IPS-NIHi11 (cell line): ENCODE data around the gene PIRT.

Experiments
- DNase-seq: peaks from one replicate; pipeline ENCODE4 v3.0.0; 2012; ENCODE audit warnings: mixed read lengths, low spot score

Gene PIRT

DNA sequence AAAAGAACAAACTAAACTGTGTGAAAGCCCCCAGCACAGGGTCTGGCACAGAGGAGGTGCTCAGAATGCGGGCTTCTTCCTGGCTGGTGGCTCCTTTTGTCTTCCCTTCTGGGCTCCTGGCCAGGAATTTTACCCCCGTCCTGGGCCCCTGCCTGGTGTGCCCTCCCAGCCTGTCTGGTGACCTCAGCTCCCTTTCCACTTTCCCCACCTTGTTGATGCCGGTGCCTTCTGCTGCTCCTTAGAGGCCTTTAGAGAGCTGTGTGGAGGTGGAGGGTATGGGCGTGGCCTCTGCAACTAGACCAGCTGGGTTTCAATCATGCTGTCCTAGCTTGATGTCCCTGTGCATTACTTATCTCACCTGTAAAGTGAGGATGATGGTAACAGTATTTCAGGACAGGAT, 16.8 kb downstream of the PIRT start:
- DNase-seq, result no peak

GRCh38 chr17:10815319-10815718, 22.6 kb downstream of the PIRT start:
- DNase-seq, result no peak

DNA sequence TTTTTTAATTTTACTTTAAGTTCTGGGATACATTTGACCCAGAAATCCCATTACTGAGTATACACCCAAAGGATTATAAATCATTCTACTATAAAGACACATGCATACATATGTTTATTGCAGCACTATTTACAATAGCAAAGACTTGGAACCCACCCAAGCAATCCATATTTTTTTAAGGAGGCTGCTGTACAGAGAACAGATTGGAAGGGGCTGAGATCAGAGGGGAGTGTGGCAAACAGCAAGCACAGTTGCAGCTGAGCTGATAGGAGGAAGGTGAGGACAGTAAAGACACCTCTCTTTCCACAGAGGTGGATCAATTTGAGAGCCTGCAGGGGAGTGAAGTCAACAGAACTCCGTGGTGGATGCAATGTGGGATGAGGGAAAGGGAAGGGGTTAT, 23.8 kb downstream of the PIRT start:
- DNase-seq, result no peak

DNA sequence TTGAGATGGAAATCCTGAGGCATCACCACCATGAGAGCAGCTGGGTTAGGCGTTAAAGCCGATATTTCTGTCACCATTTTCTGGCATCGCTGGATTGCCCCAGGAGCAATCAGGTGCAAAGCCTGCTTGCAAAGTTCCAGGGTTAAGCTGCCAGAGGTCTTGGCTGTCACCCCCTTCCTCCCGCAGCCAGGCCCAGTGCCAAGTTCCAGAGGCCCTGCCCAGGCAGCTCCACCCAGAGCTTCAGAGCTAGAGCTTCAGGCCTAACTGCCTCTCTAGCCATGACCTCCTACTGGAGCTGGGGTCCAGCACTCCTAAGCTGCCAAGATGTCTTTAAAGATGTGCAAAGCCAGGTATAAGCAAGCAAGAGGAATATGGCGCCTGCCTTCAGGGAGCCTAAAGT, 25.2 kb downstream of the PIRT start:
- no peak for DNase-seq

GRCh38 chr17:10809605-10810004, 28.3 kb downstream of the PIRT start:
- no peak for DNase-seq

DNA sequence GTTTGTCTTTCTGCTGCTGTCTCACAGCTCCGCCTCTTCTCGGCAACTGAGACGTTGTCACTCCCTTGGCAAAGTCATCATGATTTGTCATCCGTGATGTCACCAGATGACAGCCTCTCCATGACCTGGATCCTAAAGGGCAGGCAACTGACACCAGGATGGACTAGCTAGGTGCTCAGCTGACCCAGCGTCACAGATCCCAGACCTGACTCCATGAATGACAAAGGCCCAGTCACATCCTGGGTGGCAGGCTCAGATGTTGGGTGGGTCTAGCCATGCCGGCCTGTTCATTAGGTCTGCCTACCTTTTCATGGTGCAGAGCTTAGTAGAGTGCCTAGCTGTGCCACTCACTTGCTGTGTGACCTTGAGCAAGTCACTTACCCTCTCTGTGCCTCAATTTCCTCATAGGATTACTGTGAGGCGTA, 30.2 kb downstream of the PIRT start:
- DNase-seq, result no peak

DNA sequence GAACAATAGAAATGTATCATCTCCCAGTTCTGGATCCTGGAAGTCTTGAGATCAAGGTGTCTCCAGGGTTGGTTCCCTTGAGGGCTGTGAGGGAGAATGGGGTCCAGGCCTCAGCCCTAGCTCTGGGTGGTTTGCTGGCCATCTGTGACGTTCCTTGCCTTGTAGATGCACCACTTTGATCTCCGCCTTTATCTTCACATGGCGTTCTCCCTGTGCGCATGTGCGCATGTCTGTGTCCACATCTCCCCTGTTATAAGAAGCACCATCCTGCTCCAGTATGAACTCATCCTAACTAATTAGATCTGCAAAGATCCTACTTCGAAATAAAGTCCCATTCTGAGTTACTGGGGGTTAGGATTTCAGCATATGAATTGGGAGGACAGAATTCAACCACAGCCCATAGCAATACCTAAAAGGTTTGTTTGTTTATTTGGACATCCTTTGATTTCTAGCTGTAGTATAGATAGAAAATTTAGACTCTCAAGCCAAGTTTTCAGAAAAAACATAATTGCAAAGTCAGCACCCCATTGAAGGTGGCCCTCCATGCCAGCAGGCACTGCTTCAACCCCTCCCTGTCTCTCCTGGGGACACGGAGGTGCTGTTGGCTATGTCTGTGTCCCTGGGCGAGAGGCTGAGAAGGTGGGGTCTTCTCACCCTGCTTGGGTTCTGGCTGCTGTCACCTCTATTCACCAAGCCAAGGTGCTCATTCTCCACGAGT, 31.2 kb downstream of the PIRT start:
- no peak for DNase-seq

GRCh38 chr17:10805911-10806310, 32.0 kb downstream of the PIRT start:
- DNase-seq, result no peak

DNA sequence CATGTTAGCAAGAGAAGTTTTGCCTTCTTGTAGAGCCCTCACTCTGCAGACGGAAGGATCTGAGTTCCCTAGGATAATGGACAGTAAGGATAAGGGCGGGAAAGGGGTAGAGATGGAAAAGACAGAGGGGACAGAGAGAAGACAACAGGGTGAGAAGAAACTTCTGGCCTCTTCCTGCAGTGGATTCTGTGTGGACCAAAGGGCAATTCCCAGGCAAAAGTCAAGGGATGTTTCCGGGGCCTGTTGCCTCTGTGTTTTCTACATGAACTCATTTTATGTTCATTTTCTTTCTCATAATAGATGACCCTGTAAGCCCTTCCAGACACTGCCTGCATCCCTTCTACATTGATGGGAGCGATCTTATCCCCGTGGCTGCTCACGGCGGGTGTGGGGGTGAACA, 33.3 kb downstream of the PIRT start:
- DNase-seq, result no peak

GRCh38 chr17:10803830-10804475, 33.9 kb downstream of the PIRT start, which contains the start of gene TMEM238L:
Gene TMEM238L (minus strand): TSS chr17:10804099. CDS start chr17:10803963, 136 bp downstream.
- DNase-seq, result no peak

DNA sequence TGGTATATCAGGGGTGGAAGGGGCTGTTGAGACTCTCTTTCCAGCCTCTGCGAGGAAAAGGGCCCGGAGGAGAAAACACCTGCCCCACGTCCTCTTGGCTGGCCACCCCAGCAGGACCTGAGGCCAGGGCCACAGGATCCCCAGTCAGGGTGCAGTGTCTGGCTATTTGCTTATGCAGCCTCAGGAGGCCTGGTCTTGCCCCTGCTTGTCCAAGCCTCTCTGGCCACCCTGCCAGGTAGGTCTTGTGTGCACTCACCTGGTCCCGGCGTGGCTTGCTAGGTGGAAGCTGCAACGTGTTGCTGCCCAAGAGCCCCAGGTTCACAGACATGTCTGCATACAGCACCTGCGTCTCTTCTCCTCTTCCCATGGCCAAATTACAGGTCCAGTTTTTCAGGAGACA, 34.5 kb downstream of the PIRT start:
- no peak for DNase-seq

DNA sequence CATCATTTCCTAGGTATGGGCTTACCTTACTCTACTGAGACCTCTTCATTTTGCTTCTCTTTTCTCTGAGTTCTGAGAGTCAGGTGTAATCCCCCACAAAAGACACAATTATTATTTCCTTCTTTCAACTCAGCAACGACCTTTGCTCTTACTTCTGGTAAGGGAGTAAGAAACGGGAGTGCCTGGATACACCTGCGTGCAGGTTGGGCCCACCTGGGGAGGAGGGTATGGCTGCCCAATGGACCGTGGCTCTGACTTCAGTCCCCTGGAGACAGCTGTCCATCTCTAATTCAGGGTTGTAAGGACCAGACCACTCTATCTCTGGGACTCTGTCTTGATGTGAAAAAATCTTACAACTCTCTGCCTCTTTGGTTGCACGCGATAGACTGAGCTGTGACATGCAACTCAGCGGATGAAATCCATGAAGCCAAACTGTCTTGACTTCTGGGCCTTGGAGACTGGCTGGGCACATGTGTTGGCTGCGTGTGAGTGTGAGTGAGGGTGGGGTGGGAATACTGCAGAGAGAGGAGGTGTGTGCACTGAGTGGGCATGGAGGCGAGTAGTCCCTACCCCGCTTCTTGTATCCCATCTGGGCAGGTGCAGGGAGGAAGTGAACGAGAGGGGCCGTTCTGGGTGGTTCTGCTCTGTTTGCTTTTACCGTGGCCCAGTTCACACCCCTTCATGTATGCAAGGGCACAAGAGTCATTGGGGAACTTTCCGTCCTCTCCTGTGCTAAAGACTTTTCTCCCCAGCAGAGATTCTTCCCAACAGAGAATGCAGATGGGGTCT, 35.2 kb downstream of the PIRT start:
- DNase-seq, result no peak

DNA sequence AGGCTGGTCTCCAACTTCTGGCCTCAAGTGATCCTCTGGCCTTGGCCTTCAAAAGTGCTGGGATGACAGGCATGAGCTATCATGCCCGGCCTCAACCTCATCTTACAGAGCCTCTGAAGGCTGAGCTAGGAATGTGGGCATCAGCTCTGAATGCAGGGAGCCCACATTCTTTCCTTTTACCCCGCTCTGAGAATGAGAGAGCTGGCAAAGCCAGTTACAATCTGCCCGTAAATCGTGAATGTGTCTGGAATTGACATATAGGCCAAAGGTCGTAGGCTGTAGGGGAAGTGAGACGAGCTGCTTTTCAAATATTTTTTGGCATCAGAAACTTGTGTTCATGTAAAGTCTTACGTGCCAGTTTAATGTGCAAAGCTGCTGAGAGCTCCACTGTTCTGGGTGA, 38.5 kb downstream of the PIRT start:
- DNase-seq, result no peak

- DNase-seq, result no peak
Observed at GRCh38 chr17:10798910-10799309, 39.0 kb downstream of the PIRT start.

DNA sequence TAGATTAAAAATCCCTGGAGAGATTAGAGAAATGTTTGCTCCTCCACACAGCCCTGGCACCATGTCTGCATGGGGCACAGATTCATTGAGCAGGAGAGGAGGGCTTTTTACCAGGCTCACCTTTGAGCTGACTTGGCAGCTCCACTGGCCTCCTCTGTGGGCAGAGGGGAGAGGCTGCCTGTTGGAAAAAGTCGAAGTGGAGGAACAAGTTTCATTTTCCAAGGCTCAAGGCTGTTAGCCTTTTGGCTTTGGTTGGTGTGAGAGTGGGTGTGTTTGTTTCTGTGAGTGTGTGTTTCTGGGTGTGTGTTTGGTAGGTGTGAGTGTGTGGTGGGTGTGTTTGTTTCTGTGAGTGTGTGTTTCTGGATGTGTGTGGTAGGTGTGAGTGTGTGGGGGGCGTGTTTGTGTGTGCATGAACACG, 39.5 kb downstream of the PIRT start:
- DNase-seq, result no peak

GRCh38 chr17:10797476-10798328, 40.2 kb downstream of the PIRT start:
- DNase-seq, result no peak

DNA sequence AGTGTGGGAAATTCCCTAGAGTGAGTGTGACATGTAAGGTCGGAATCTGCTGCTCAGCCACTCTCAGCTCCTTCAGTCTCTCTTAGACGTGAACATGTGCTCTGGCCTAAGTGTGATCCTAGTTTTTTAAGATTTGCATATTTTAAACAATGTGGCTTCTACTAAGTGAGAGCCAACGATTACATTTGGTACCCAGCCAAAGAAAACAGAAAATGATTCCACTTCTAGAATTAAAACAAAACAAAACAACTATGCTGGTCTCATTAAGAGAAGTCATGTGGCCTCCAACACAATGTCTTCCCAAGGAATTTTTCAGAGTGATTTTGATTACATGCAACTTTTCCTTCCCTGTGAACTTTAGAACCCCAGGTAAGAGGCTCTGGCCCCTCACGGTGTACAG, 44.1 kb downstream of the PIRT start:
- no peak for DNase-seq

DNA sequence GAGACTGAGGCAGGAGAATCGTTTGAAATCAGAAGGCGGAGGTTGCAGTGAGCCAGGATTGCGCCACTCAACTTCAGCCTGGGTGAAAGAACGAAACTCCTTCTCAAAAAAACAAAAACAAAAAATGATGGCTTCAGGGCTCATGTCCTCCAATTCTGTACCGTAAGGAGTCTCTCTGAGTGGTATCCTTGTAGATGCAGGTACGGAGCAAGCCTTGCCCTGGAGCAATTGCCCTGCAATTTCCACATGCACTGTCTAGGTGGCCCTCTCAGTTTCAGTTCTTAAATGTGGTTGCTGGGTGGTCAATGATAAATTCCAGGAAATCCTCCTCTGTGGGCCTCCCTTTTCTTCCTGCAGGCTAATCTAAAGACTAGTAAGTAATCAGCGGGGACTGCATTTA, 44.6 kb downstream of the PIRT start:
- DNase-seq, result no peak

GRCh38 chr17:10792151-10792550, 45.7 kb downstream of the PIRT start:
- no peak for DNase-seq

- DNase-seq, result no peak
Observed at GRCh38 chr17:10790491-10791401, 47.1 kb downstream of the PIRT start.

DNA sequence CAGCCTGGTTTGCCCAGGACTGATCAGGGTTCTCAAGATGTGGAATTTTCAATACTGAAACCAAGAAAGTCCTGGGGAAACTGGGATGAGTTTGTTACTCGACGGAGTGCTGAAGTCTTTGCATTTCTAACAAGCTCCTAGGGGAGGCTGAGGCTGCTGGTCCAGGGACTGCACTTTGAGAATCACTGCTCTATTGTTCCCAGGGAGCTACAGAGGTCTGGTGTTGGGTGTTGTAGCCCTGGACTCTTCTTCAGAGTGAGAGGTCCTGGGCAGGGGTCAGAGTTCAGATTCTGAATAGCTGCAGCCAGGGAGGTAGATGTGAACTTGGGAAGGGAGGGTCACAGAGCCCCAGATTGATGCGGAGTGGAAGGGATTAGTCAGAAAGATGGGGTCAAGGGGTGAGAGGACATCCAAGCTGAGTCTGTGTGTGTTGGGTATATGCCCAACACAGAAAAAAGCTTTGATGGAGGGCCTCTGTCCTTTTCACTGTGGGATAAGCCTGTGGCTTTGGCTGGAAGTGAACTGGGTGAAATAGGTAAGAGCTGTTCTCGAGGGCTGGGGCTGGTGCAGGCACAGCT, 48.1 kb downstream of the PIRT start:
- no peak for DNase-seq
